HepG2 (cell line): ENCODE data around the gene MDH1B. TPM values are rescaled to one million over a fixed set of nuclear protein-coding genes. Genes with fewer than 3 reads are reported as not detected.

ENCODE experiments used
- ATAC-seq: fragments of 200-7000 bp; cut with Tn5 transposase; 3 replicates; pipeline ENCODE4 v1.9.1; 2020; ENCODE audit warnings: mild to moderate bottlenecking, moderate library complexity
- BruUV-seq: library from RNA; stranded (reverse); fragments of 400-500 nt; replicated peaks from 2 replicates; lab custom pipeline; 2021; lab: Mats Ljungman, UMichigan
- CTCF ChIA-PET: fragments of 300-600 bp; formaldehyde crosslinking; extraction: SDS; loops from one replicate; lab custom pipeline; 2021; ENCODE audit warnings: low total read pairs, inconsistent platforms, low intra/inter-chr PET ratio; lab: Yijun Ruan, JAX
- POLR2A ChIA-PET: fragments of 350-600 bp; sonication (Branson Sonifier 250); formaldehyde crosslinking; loops from one replicate; lab custom pipeline; 2020; ENCODE audit warnings: antibody characterized with exemption, inconsistent platforms; lab: Yijun Ruan, JAX
- DNase-seq: peaks from one replicate; pipeline ENCODE4 v3.0.0-alpha.2; 2015; ENCODE audit warnings: low spot score
- FAIRE-seq: peaks from 3 replicates; lab custom pipeline; 2011; peaks lifted over from hg19 to GRCh38; lab: Jason Lieb, UNC
- H2AFZ ChIP-seq: one replicate; pipeline ENCODE4 v1.6.1; 2011; ENCODE audit warnings: low read length, inconsistent platforms
- H3K27ac ChIP-seq: fragments of 300-600 bp; 3 replicates; pipeline ENCODE4 v1.8.0; 2011; ENCODE audit warnings: mixed run types, mild to moderate bottlenecking, mixed read lengths, low read length, inconsistent platforms; ENCODE audit not compliant: insufficient read depth; ENCODE audit errors: extremely low read length
- H3K27me3 ChIP-seq, 2 experiments: fragments of 200-600 bp in 1 of 2; 2 replicates in 1 of 2; 3 replicates in 1 of 2; pipeline versions ENCODE4 v1.6.0 to v1.8.0; 2011; ENCODE audit warnings: low read length in 2 of 2, mild to moderate bottlenecking in 2 of 2, moderate library complexity in 2 of 2, inconsistent platforms in 1 of 2; ENCODE audit not compliant: insufficient read depth in 2 of 2, control insufficient read depth in 1 of 2
- H3K36me3 ChIP-seq, 2 experiments: fragments of 200-600 bp in 1 of 2; replicated peaks in 1 of 2; 2 replicates in 1 of 2; 3 replicates in 1 of 2; pipeline versions ENCODE4 v1.5.1 to v1.8.0; 2011; ENCODE audit warnings: low read length in 2 of 2, inconsistent platforms in 1 of 2; ENCODE audit not compliant: insufficient read depth in 2 of 2, control insufficient read depth in 1 of 2
- H3K4me1 ChIP-seq: 2 replicates; pipeline ENCODE4 v1.5.1; 2012; ENCODE audit warnings: low read length, inconsistent platforms; ENCODE audit not compliant: insufficient read depth
- H3K4me2 ChIP-seq: 2 replicates; pipeline ENCODE4 v1.6.0; 2011; ENCODE audit warnings: low read depth, low read length, inconsistent platforms
- H3K4me3 ChIP-seq, 3 experiments: fragments of 200-600 bp in 1 of 3; sonication (generic), shearing (Covaris generic) in 1 of 3; replicated peaks in 1 of 3; 2 replicates each; pipeline ENCODE4 v1.5.1; 2011 to 2016; ENCODE audit warnings: low read length in 3 of 3, inconsistent platforms in 2 of 3, low read depth in 2 of 3, mild to moderate bottlenecking in 2 of 3, control low read depth in 1 of 3, mixed read lengths in 1 of 3; ENCODE audit not compliant: insufficient read depth in 1 of 3
- H3K79me2 ChIP-seq: one replicate; pipeline ENCODE4 v1.6.1; 2011; ENCODE audit warnings: low read length, inconsistent platforms; ENCODE audit not compliant: insufficient read depth
- H3K9ac ChIP-seq: 2 replicates; pipeline ENCODE4 v1.6.0; 2011; ENCODE audit warnings: mild to moderate bottlenecking, low read depth, low read length, inconsistent platforms; ENCODE audit not compliant: insufficient read depth
- H3K9me3 ChIP-seq: 2 replicates; pipeline ENCODE4 v1.5.1; 2012; ENCODE audit warnings: mild to moderate bottlenecking, low read length
- H4K20me1 ChIP-seq: 2 replicates; pipeline ENCODE4 v1.6.0; 2011; ENCODE audit warnings: inconsistent platforms, mild to moderate bottlenecking, low read length, moderate library complexity; ENCODE audit not compliant: insufficient read depth
- BCL6 ChIP-seq: IDR thresholded peaks from 2 replicates; pipeline ENCODE4 v1.6.1; 2016; ENCODE audit warnings: missing genetic modification reagents, missing compliant biosample characterization
- ETV5 ChIP-seq: IDR thresholded peaks from 2 replicates; pipeline ENCODE4 v1.6.1; 2018; ENCODE audit warnings: missing biosample characterization, missing genetic modification reagents, inconsistent platforms, borderline replicate concordance
- FOSL2 ChIP-seq: sonication (generic); formaldehyde crosslinking; IDR thresholded peaks from 2 replicates; pipeline ENCODE4 v1.4.0; 2020; ENCODE audit warnings: missing genetic modification reagents
- LCORL ChIP-seq, 2 experiments: fragments of 450-650 bp in 1 of 2; sonication (generic) in 1 of 2; formaldehyde crosslinking in 1 of 2; IDR thresholded peaks; 2 replicates each; pipeline versions ENCODE4 v1.5.0 to v1.6.1; 2017 to 2020; ENCODE audit warnings: antibody characterized with exemption in 1 of 2, missing genetic modification reagents in 1 of 2
- MAF1 ChIP-seq: sonication (generic); formaldehyde crosslinking; IDR thresholded peaks from 2 replicates; pipeline ENCODE4 v1.5.0; 2020; ENCODE audit warnings: missing genetic modification reagents, borderline replicate concordance
- NFE2L2 ChIP-seq: fragments of 150-350 bp; IDR thresholded peaks from 2 replicates; pipeline ENCODE4 v1.6.1; 2014; ENCODE audit warnings: low read length
- ONECUT2 ChIP-seq: sonication (generic); formaldehyde crosslinking; IDR thresholded peaks from 2 replicates; pipeline ENCODE4 v1.4.0; 2020; ENCODE audit warnings: missing genetic modification reagents
- PRPF4 ChIP-seq: fragments of 200-400 bp; formaldehyde crosslinking; IDR thresholded peaks from 2 replicates; pipeline ENCODE4 v1.6.1; 2016; ENCODE audit warnings: low read length, low read depth; ENCODE audit not compliant: poor library complexity, severe bottlenecking
- REPIN1 ChIP-seq: sonication (generic); formaldehyde crosslinking; IDR thresholded peaks from 2 replicates; pipeline ENCODE4 v1.8.0; 2022; ENCODE audit warnings: missing genetic modification reagents, low read depth, mild to moderate bottlenecking, borderline replicate concordance
- SAFB2 ChIP-seq: sonication (generic); formaldehyde crosslinking; IDR thresholded peaks from 2 replicates; pipeline ENCODE4 v1.5.1; 2020; ENCODE audit warnings: missing genetic modification reagents, low read depth, mild to moderate bottlenecking, borderline replicate concordance
- SP2 ChIP-seq: sonication (generic); formaldehyde crosslinking; IDR thresholded peaks from 2 replicates; pipeline ENCODE4 v1.5.1; 2020; ENCODE audit warnings: mild to moderate bottlenecking, missing genetic modification reagents
- TCF7L2 ChIP-seq: IDR thresholded peaks from 2 replicates; pipeline ENCODE4 v1.6.1; 2011; ENCODE audit warnings: mild to moderate bottlenecking, low read depth, low read length, moderate library complexity
- ZFP36 ChIP-seq: fragments of 150-350 bp; IDR thresholded peaks from 2 replicates; pipeline ENCODE4 v1.6.1; 2018; ENCODE audit warnings: borderline replicate concordance, low read length, low read depth; ENCODE audit not compliant: partially characterized antibody
- ZFP41 ChIP-seq: sonication (generic); formaldehyde crosslinking; IDR thresholded peaks from 2 replicates; pipeline ENCODE4 v1.4.0; 2020; ENCODE audit warnings: mild to moderate bottlenecking, missing genetic modification reagents, borderline replicate concordance
- ZNF350 ChIP-seq: sonication (generic); formaldehyde crosslinking; IDR thresholded peaks from 2 replicates; pipeline ENCODE4 v1.4.0; 2020; ENCODE audit warnings: mild to moderate bottlenecking, low read depth, missing genetic modification reagents, borderline replicate concordance
- ZNF468 ChIP-seq: sonication (generic); formaldehyde crosslinking; IDR thresholded peaks from 2 replicates; pipeline ENCODE4 v1.8.0; 2022; ENCODE audit warnings: mild to moderate bottlenecking, moderate library complexity, missing genetic modification reagents
- WGBS: methylation state at CpG from one replicate; pipeline ENCODE4 v1.1.6; 2017; ENCODE audit warnings: low lambda C conversion rate; 5-methylcytosine and 5-hydroxymethylcytosine counted together
- in situ Hi-C: cut with HindIII; loops from 2 replicates; pipeline ENCODE4 v1.10.0; 2017; ENCODE audit warnings: low pct_unique_long_range_greater_than_20kb; ENCODE audit not compliant: extremely low pct_ligation_motif_present
- intact Hi-C: fragments of 100-400 bp; cut with micrococcal nuclease; formaldehyde crosslinking; loops from one replicate; pipeline ENCODE4 v1.10.0; 2022; ENCODE audit not compliant: unreplicated experiment
- polyA plus RNA-seq, 8 experiments: library from polyadenylated mRNA; depleted of rRNA in 3 of 8; stranded (reverse) in 7 of 8; unstranded in 1 of 8; fragments of >200 nt; fragmentation: Illumina TruSeq in 4 of 8; extraction: Trizol in 4 of 8; gene quantifications; 2 replicates each; pipeline versions ENCODE4 v1.2.1 to v1.2.3, GENCODE V29; 2011 to 2016; ENCODE audit warnings: low read depth in 4 of 8, missing spikeins in 1 of 8, mixed read lengths in 1 of 8; ENCODE audit not compliant: insufficient read depth in 1 of 8
- total RNA-seq, 5 experiments: library from RNA; depleted of rRNA; stranded (reverse); fragments of >200 nt; fragmentation: Illumina TruSeq; extraction: Trizol; gene quantifications; 2 replicates each; pipeline ENCODE4 v1.2.3, GENCODE V29; 2016; ENCODE audit warnings: low read depth in 1 of 5
- TF ChIP-seq, protein P1 (sequence below): sonication (generic); formaldehyde crosslinking; IDR thresholded peaks from 2 replicates; pipeline ENCODE4 v1.5.0; 2020; ENCODE audit warnings: mild to moderate bottlenecking, missing genetic modification reagents, moderate library complexity

The MDH1B gene
- total and polyA plus RNA-seq, 2 of the 13 experiments (the other 11 are each of a cell fraction or from before 2014, with no cell fraction given), result 0.17 to 0.86 TPM

DNA sequence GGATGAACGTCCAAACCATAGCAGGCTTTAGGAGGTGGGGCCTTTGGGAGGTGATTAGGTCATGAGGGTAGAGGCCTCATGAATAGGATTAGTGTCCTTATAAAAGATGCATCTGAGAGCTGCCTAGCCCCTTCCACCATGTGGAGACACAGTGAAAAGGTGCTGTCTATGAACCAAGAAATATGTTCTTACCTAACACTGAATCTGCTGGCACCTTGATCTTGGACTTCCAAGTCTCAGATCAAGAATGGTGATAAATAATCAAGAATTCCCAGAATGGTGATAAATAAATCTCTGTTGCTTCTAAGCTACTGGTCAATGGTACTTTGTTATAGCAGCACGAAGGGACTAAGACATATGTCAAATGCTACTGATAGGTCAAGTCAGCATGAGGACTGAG, 31.8 kb downstream of the MDH1B start:
- no peak overlapping the region for H3K27ac ChIP-seq
- ATAC-seq, result no peak
- ChIA-PET POLR2A (no interaction called here), CTCF (no interaction called here)
- no peak overlapping the region for H3K4me2 ChIP-seq
- FAIRE-seq, result no peak
- intact Hi-C loops, result no loop called here
- DNase-seq, result no peak
- H3K27me3 ChIP-seq, result peaks cover 0 to 10% of the 10 kb centered on the region in 2 experiments; a peak in 2 of 5 replicates
- H3K79me2 ChIP-seq, result no peaks in the 10 kb centered on the region
- H2AFZ ChIP-seq, result no peak overlapping the region
- H4K20me1 ChIP-seq, result no peaks in the 10 kb centered on the region
- in situ Hi-C loops, result no loop called here
- no peaks in the 10 kb centered on the region for H3K36me3 ChIP-seq
- no peaks in the 10 kb centered on the region for H3K9me3 ChIP-seq
- WGBS, result 0% methylated on average over 2 of the region's 2 CpGs
- H3K4me3 ChIP-seq, result no peak overlapping the region
- no TSS peak for BruUV-seq
- no peak overlapping the region for H3K9ac ChIP-seq
- TF ChIP-seq ZFP36 (no peak), ZFP41 (CRISPR knock-in tag) (no peak)
- no peaks in the 10 kb centered on the region for H3K4me1 ChIP-seq

DNA sequence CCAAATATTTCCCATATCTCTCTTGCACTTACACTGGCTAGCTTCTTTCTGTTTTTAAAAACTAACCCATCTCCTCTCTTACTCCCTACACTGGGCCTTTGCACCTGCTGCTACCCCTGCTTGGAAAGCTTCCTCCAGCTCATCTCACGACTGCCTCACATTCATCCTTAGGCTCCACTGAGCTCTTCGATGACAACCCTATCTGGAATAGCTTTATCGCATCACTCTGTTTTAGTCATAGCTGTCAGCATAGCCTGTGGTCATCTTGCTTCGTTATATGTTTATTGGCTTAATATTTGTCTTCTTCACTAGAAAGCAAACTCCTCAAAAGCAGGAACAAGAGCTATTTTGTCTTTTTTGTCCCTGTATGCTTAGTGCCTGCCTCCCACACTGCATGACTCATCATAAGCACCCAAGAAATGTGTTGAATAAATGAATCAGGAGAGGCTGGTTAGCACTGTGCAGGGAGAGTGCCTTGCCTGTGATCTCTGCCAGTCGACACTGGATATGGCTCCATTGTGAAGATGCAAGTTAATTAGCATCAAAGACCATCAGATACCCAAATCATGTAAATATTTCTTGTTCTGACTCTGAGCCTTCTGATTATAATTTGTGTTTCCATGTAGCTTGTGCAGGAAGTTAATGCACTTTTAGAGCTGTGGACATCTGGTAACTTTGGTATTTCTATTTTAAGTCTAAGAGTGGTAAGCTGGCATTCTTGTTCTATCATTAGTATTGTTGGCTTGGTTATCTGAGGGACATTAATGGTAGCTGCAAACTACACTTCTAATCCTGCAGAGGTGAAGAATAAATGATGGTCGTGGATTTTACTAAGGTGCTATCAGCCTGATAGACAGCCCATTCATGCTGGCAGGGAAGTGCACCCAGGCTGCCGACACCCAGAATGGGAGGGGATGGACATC, 36.6 kb downstream of the MDH1B start:
- BruUV-seq, result no TSS peak
- 18% methylated on average over 7 of the region's 7 CpGs for WGBS
- ATAC-seq (peak; percentile 71), DNase-seq (peak; percentile 39), FAIRE-seq (no peak)
- Histone ChIP-seq H2AFZ (no peak overlapping the region), H3K27ac (no peak overlapping the region), H3K4me2 (no peak overlapping the region), H3K27me3 (peaks cover 0 to 10% of the 10 kb centered on the region in 2 experiments; a peak in 2 of 5 replicates), H3K9ac (no peak overlapping the region), H3K36me3 (no peaks in the 10 kb centered on the region), H4K20me1 (no peaks in the 10 kb centered on the region), H3K9me3 (no peaks in the 10 kb centered on the region), H3K4me3 (no peak overlapping the region), H3K79me2 (no peaks in the 10 kb centered on the region), H3K4me1 (no peaks in the 10 kb centered on the region)
- in situ Hi-C loops, result no loop called here
- intact Hi-C loops, result no loop called here
- CTCF ChIA-PET, result no interaction called here
- POLR2A ChIA-PET, result no interaction called here
- TF ChIP-seq ETV5 (no peak), SAFB2 (no peak), BCL6 (CRISPR knock-in tag) (peak; percentile 85), ZNF468 (CRISPR knock-in tag) (no peak), FOSL2 (CRISPR knock-in tag) (peak; percentile 81), PRPF4 (no peak), LCORL (IDR thresholded peaks at IDR 0.05) (no peak), LCORL (CRISPR knock-in tag; IDR thresholded peaks at IDR 0.05) (no peak), SP2 (CRISPR knock-in tag) (no peak), ZNF350 (CRISPR knock-in tag) (no peak), MAF1 (no peak), REPIN1 (CRISPR knock-in tag) (no peak), TCF7L2 (no peak), NFE2L2 (peak; percentile 53; the same call in 1 of the 2 replicates), ONECUT2 (CRISPR knock-in tag) (no peak)
- TF ChIP-seq, protein P1, sequence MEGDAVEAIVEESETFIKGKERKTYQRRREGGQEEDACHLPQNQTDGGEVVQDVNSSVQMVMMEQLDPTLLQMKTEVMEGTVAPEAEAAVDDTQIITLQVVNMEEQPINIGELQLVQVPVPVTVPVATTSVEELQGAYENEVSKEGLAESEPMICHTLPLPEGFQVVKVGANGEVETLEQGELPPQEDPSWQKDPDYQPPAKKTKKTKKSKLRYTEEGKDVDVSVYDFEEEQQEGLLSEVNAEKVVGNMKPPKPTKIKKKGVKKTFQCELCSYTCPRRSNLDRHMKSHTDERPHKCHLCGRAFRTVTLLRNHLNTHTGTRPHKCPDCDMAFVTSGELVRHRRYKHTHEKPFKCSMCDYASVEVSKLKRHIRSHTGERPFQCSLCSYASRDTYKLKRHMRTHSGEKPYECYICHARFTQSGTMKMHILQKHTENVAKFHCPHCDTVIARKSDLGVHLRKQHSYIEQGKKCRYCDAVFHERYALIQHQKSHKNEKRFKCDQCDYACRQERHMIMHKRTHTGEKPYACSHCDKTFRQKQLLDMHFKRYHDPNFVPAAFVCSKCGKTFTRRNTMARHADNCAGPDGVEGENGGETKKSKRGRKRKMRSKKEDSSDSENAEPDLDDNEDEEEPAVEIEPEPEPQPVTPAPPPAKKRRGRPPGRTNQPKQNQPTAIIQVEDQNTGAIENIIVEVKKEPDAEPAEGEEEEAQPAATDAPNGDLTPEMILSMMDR (CRISPR knock-in tag), result no peak
